ENCODE data around the gene FHIP1B. TPM values are rescaled to one million over a fixed set of nuclear protein-coding genes. Genes with fewer than 3 reads are reported as not detected.
"Not testable (repeated sequence)": the region's sequence is repeated elsewhere in the genome, so short reads cannot be mapped to it uniquely, and the experiment has no call there.

The FHIP1B gene
- 10 to 100 TPM; 47.0 to 97.9 (median 60.2) TPM for total RNA-seq

GRCh38 chr11:6234387-6235107, at the start of gene FHIP1B:
FHIP1B (minus strand) TSS chr11:6234636; CDS start chr11:6224516, 10,120 bp downstream.
- peak within 1 kb of the TSS; percentile 62 for H3K4me3 ChIP-seq (ENCODE audit: low read depth, poor library complexity, severe bottlenecking)
- no peak for TF ChIP-seq POLR2A (IDR thresholded peaks at IDR 0.05)
- no peak for TF ChIP-seq CTCF (IDR thresholded peaks at IDR 0.05)
- 0 to 1% methylated on average over 40 to 61 of the region's 62 CpGs for WGBS, 2 donors
- intact Hi-C loops (cut with DNase I; ENCODE audit: low total_unique reads) = no loop called here
- DNase-seq (ENCODE audit: low spot score in 2 of 2) = peak; percentile 100

- 71 to 73% methylated on average over 4 of the region's 4 CpGs for whole genome bisulfite sequencing, 2 donors
These were observed 49.1 kb upstream of the FHIP1B start for GRCh38 chr11:6283453-6284023.

GRCh38 chr11:6280809-6281208, 46.4 kb upstream of the FHIP1B start:
- WGBS, 2 donors = 63 to 74% methylated on average over 7 of the region's 7 CpGs
- intact Hi-C loops (cut with DNase I; ENCODE audit: low total_unique reads); DNase-seq (ENCODE audit: low spot score in 2 of 2); H3K4me3 ChIP-seq (ENCODE audit: low read depth, poor library complexity, severe bottlenecking): not testable (repeated sequence)

More at GRCh38 chr11:6283453-6284023, 49.1 kb upstream of the FHIP1B start:
- intact Hi-C loops (cut with DNase I; ENCODE audit: low total_unique reads) = no loop called here
- no peak overlapping the region for H3K4me3 ChIP-seq (ENCODE audit: low read depth, poor library complexity, severe bottlenecking)
- DNase-seq (ENCODE audit: low spot score in 2 of 2) = no peak
- no peak for TF ChIP-seq CTCF (IDR thresholded peaks at IDR 0.05)
- TF ChIP-seq POLR2A (IDR thresholded peaks at IDR 0.05) = no peak

GRCh38 chr11:6273188-6273587, 38.8 kb upstream of the FHIP1B start:
- DNase-seq (ENCODE audit: low spot score in 2 of 2) = no peak
- intact Hi-C loops (cut with DNase I; ENCODE audit: low total_unique reads) = no loop called here
- 64 to 67% methylated on average over 4 of the region's 4 CpGs for WGBS, 2 donors
- no peak overlapping the region for H3K4me3 ChIP-seq (ENCODE audit: low read depth, poor library complexity, severe bottlenecking)
- TF ChIP-seq CTCF (IDR thresholded peaks at IDR 0.05) (no peak), POLR2A (IDR thresholded peaks at IDR 0.05) (no peak)

GRCh38 chr11:6271598-6271997, 37.2 kb upstream of the FHIP1B start:
- TF ChIP-seq POLR2A (IDR thresholded peaks at IDR 0.05) = no peak
- TF ChIP-seq CTCF (IDR thresholded peaks at IDR 0.05) = no peak
- H3K4me3 ChIP-seq (ENCODE audit: low read depth, poor library complexity, severe bottlenecking) = no peak overlapping the region
- DNase-seq (ENCODE audit: low spot score in 2 of 2) = no peak
- 63 to 92% methylated on average over 2 to 3 of the region's 3 CpGs for WGBS, 2 donors
- intact Hi-C loops (cut with DNase I; ENCODE audit: low total_unique reads) = no loop called here

GRCh38 chr11:6270584-6271246, 36.3 kb upstream of the FHIP1B start:
- intact Hi-C loops (cut with DNase I; ENCODE audit: low total_unique reads) = no loop called here
- WGBS, 2 donors = 83 to 88% methylated on average over 41 of the region's 41 CpGs
- TF ChIP-seq POLR2A (IDR thresholded peaks at IDR 0.05) (no peak), CTCF (IDR thresholded peaks at IDR 0.05) (no peak)
- no peak overlapping the region for H3K4me3 ChIP-seq (ENCODE audit: low read depth, poor library complexity, severe bottlenecking)
- no peak for DNase-seq (ENCODE audit: low spot score in 2 of 2)
